ENCODE measurements around the gene STK40.

STK40 gene

DNA sequence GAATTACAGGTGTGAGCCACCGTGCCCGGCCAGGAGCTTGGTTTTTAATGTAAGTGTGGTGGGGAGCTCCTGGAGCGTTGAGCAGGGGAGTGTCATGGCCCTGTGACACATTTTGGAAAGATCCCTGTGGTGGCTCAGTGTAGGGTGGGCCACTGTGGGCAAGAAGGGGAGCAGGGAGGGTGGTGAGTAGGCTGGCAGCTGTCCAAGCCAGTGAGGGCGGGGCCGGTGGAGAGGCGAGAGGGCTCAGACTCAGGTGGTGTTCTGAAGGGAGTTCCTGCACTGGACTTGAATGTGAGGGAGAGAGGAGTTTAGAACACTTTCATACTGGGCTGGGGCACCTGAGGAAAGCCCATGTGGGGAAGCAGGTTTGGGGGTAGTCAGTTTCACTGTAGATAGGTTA, 59.2 kb downstream of the STK40 start:
- no peak for DNase-seq (ENCODE audit: low read depth)
- H3K4me3 ChIP-seq (ENCODE audit: low read length), result no peak overlapping the region
- no peak for TF ChIP-seq CTCF (conservative IDR thresholded peaks at IDR 0.05; ENCODE audit: low read length)

GRCh38 chr1:36324353-36324703, 61.4 kb downstream of the STK40 start:
- no peak for DNase-seq (ENCODE audit: low read depth)
- H3K4me3 ChIP-seq (ENCODE audit: low read length), result no peak overlapping the region; the same call in none of the 2 replicates
- TF ChIP-seq CTCF (conservative IDR thresholded peaks at IDR 0.05; ENCODE audit: low read length), result no peak

DNA sequence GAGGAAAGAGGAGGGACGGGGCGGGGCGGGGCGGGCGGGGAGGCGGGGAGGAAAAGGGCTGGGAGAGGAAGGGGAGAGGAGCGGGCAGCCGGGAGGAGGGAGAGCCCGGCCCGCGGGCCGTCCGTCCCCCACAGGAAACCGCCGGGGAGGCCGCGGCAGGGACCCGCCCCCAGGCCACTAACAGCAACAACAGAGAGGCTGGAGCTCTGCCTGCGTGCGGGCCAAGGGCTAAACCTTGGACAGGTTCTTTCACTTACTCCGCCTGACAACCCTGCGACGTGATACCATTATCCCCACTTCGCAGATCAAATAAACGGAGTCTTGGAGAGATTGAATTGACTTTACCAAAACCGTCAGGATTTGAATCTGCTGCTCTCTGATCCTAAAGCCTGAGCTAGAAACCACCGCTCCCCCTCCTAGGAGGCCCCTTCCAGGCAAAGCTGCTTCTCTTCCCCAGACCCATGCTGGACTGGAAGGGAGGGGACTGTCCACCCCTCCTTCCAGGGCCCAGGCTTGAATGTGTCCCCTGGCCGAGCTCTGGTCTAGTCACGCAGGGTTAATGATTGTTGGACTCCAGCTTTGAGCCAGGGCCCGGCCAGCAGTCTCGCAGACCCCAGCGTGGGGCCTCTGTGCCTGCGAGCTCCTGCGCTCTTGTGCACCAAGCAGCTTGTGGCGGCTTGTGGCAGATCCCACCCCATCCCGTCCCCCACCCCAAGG, 61.9 kb downstream of the STK40 start, which contains the start of gene EVA1B:
Gene EVA1B, minus strand, starts transcription at position 10 of the 717 bp plus-strand sequence. CDS start 608 bp downstream, outside the sequence.
- DNase-seq (ENCODE audit: low read depth), result peak; percentile 77

DNA sequence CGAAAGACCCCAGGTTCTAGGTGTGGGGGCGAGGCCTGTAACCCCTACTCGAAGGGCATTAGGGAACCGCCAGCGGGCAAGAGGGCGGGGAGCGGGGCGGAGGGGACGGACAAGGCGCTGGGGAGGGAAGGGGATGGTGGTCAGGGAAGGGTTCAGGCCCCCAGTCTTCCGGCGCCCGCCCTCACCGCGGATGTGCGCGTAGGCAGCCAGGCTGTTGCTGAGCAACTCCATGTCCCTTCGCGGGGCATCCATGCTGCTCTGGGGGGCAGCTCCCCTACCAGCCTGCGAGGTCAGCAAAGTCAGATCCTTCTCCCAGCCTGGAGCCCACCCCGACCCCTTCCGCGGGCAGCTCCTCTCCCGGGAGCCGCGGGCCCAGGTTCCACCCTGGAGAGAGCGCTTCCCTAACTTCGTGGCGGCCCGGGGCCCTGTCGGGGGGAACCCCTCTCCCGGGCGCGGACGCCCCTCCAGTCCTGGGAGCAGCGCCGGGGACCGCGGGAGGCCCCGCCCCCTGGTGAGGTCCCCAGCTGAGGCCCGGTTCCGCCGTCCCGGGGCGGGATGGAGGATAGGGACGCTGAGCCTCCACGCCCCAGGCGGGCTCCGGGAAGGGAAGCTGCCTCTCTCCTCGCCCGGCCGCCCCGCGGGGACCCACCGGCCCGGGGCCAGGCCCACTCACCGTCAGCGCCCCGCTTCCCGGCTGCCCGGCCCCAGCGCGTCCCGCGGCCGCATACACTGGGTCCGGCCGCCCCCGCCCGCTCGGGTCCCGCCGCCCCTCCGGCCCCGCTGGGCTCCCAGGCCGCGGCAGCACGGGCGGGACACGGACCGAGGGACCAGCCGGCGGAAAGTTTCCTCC, 62.7 kb downstream of the STK40 start:
- TF ChIP-seq CTCF (conservative IDR thresholded peaks at IDR 0.05; ENCODE audit: low read length), result no peak
- H3K4me3 ChIP-seq (ENCODE audit: low read length), result peak overlapping the region; percentile 80
- peak; percentile 64 for DNase-seq (ENCODE audit: low read depth)

More for the DNA sequence above, 61.9 kb downstream of the STK40 start, which contains the start of gene EVA1B:
- TF ChIP-seq CTCF (conservative IDR thresholded peaks at IDR 0.05; ENCODE audit: low read length), result no peak
- peak within 1 kb of the TSS; percentile 80 for H3K4me3 ChIP-seq (ENCODE audit: low read length)

DNA sequence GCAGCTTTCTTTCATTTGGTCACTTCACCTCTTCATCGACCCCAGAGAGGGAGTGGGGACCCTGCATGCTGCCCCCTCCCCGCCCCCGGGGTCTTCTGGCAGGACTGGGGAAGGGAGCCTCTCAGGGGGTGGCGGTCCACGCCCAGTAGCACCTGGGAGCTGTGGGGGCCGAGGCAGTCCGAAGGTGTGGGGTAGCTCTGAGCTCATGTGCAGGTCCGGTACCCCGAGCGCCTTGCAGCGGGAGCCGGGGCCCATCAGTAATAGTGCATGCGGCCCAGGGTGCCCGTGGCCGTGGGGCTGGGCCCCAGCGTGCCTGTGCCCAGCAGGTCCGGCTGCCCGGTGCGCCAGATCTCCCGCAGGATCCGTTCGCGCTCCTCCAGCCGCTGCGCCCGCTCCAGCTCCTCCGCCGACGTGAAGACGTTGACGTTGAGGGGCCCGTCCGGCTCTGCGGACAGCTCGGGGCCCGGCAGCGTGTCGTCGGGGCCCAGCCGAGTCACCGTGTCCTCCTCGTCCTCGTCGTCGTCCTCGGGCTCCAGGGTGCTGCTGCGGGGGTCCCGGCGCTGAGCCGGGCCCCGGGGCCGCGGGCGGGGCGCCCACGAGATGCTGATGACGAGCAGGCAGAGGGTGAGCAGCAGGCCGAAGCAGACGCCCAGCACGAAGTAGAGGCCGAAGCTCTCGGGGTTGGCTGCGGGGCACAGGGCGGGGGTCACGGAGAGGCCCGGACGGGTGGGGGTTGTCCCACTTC, 63.5 kb downstream of the STK40 start:
- peak overlapping the region; percentile 80 for H3K4me3 ChIP-seq (ENCODE audit: low read length)
- no peak for TF ChIP-seq CTCF (conservative IDR thresholded peaks at IDR 0.05; ENCODE audit: low read length)
- DNase-seq (ENCODE audit: low read depth), result peak; percentile 17

GRCh38 chr1:36321119-36321951, 64.4 kb downstream of the STK40 start:
- TF ChIP-seq CTCF (conservative IDR thresholded peaks at IDR 0.05; ENCODE audit: low read length), result no peak
- H3K4me3 ChIP-seq (ENCODE audit: low read length), result peak overlapping the region; percentile 80
- peak; percentile 96 for DNase-seq (ENCODE audit: low read depth)

Measured in AG10803 (cell line).